Measurements from ENCODE around the gene EVC2. TPM values are rescaled to one million over a fixed set of nuclear protein-coding genes. Genes with fewer than 3 reads are reported as not detected.

The EVC2 gene
- total and polyA plus RNA-seq, 2 of the 13 experiments (the other 11 are each of a cell fraction or from before 2014, with no cell fraction given), result not detected

GRCh38 chr4:5568336-5568735, 140.0 kb downstream of the EVC2 start:
- no peak overlapping the region for H2AFZ ChIP-seq (ENCODE audit: low read length)
- ATAC-seq, result no peak
- TF ChIP-seq ZNF263 (CRISPR knock-in tag; IDR thresholded peaks at IDR 0.05) (no peak), SMARCE1 (IDR thresholded peaks at IDR 0.05; ENCODE audit: borderline replicate concordance) (no peak), STAG1 (CRISPR knock-in tag; IDR thresholded peaks at IDR 0.05) (no peak), ZNF121 (CRISPR knock-in tag; IDR thresholded peaks at IDR 0.05) (no peak), ONECUT2 (CRISPR knock-in tag; IDR thresholded peaks at IDR 0.05) (no peak), ZEB1 (IDR thresholded peaks at IDR 0.05; ENCODE audit: insufficient replicate concordance, low read depth) (no peak), RFX5 (IDR thresholded peaks at IDR 0.05; ENCODE audit: low read depth, low read length) (no peak), ZFP37 (CRISPR knock-in tag; IDR thresholded peaks at IDR 0.05; ENCODE audit: borderline replicate concordance) (no peak), MBNL3 (CRISPR knock-in tag; conservative IDR thresholded peaks at IDR 0.05) (no peak), NR1H2 (CRISPR knock-in tag; IDR thresholded peaks at IDR 0.05; ENCODE audit: borderline replicate concordance, low read depth) (no peak), SNAPC5 (CRISPR knock-in tag; IDR thresholded peaks at IDR 0.05; ENCODE audit: borderline replicate concordance) (no peak), ARNT (IDR thresholded peaks at IDR 0.05) (no peak), JARID2 (CRISPR knock-in tag; IDR thresholded peaks at IDR 0.05; ENCODE audit: insufficient replicate concordance) (no peak)
- TF ChIP-seq, protein P1, sequence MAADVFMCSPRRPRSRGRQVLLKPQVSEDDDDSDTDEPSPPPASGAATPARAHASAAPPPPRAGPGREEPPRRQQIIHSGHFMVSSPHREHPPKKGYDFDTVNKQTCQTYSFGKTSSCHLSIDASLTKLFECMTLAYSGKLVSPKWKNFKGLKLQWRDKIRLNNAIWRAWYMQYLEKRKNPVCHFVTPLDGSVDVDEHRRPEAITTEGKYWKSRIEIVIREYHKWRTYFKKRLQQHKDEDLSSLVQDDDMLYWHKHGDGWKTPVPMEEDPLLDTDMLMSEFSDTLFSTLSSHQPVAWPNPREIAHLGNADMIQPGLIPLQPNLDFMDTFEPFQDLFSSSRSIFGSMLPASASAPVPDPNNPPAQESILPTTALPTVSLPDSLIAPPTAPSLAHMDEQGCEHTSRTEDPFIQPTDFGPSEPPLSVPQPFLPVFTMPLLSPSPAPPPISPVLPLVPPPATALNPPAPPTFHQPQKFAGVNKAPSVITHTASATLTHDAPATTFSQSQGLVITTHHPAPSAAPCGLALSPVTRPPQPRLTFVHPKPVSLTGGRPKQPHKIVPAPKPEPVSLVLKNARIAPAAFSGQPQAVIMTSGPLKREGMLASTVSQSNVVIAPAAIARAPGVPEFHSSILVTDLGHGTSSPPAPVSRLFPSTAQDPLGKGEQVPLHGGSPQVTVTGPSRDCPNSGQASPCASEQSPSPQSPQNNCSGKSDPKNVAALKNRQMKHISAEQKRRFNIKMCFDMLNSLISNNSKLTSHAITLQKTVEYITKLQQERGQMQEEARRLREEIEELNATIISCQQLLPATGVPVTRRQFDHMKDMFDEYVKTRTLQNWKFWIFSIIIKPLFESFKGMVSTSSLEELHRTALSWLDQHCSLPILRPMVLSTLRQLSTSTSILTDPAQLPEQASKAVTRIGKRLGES (CRISPR knock-in tag; IDR thresholded peaks at IDR 0.05; ENCODE audit: borderline replicate concordance), result no peak
- no peak overlapping the region for H3K4me2 ChIP-seq (ENCODE audit: low read depth, low read length)
- no TSS peak for BruUV-seq (replicated peaks)
- no peak for DNase-seq (ENCODE audit: low spot score)
- H3K27ac ChIP-seq (ENCODE audit: extremely low read length, insufficient read depth, low read length), result no peak overlapping the region
- no peak overlapping the region for H3K4me3 ChIP-seq (replicated peaks in 1 of 3; ENCODE audit: insufficient read depth in 1 of 3, low read depth in 2 of 3, low read length in 3 of 3)
- POLR2A ChIA-PET, result no interaction called here
- no peaks in the 10 kb centered on the region for H3K9me3 ChIP-seq (ENCODE audit: low read length)
- in situ Hi-C loops (cut with HindIII; ENCODE audit: extremely low pct_ligation_motif_present, low pct_unique_long_range_greater_than_20kb), result no loop called here
- no peaks in the 10 kb centered on the region for H3K4me1 ChIP-seq (ENCODE audit: insufficient read depth, low read length)
- H3K27me3 ChIP-seq (ENCODE audit: control insufficient read depth in 1 of 2, insufficient read depth in 2 of 2, low read length in 2 of 2), result peaks cover 3 to 21% of the 10 kb centered on the region in 2 experiments; a peak in 2 of 5 replicates
- intact Hi-C loops (cut with micrococcal nuclease; ENCODE audit: unreplicated experiment), result no loop called here
- H3K79me2 ChIP-seq (ENCODE audit: insufficient read depth, low read length), result no peaks in the 10 kb centered on the region
- CTCF ChIA-PET (ENCODE audit: low intra/inter-chr PET ratio, low total read pairs), result no interaction called here
- H4K20me1 ChIP-seq (ENCODE audit: insufficient read depth, low read length), result no peaks in the 10 kb centered on the region
- no peak overlapping the region for H3K9ac ChIP-seq (ENCODE audit: insufficient read depth, low read depth, low read length)
- FAIRE-seq, result no peak
- WGBS (ENCODE audit: low lambda C conversion rate), result 40% methylated on average over 17 of the region's 20 CpGs
- no peaks in the 10 kb centered on the region for H3K36me3 ChIP-seq (replicated peaks in 1 of 2; ENCODE audit: control insufficient read depth in 1 of 2, insufficient read depth in 2 of 2, low read length in 2 of 2)
